ENCODE results near the gene CYP8B1. TPM values are rescaled to one million over a fixed set of nuclear protein-coding genes. Genes with fewer than 3 reads are reported as not detected.

Gene CYP8B1
- total and polyA plus RNA-seq, 2 donors = 0.02 TPM; not detected in 1

GRCh38 chr3:42864321-42864950, 11.2 kb downstream of the CYP8B1 start:
- 96% methylated on average over 15 of the region's 15 CpGs for WGBS
- H3K4me1 ChIP-seq (ENCODE audit: control insufficient read depth in 2 of 2, insufficient read depth in 2 of 2, low read length in 2 of 2) = no peaks in the 10 kb centered on the region
- no peaks in the 10 kb centered on the region for H3K36me3 ChIP-seq (ENCODE audit: control insufficient read depth in 2 of 2, insufficient read depth in 2 of 2, low read length in 1 of 2)
- H3K4me3 ChIP-seq (ENCODE audit: low read length in 2 of 2) = no peak overlapping the region
- no peaks in the 10 kb centered on the region for H3K27me3 ChIP-seq (ENCODE audit: control insufficient read depth in 2 of 2, insufficient read depth in 1 of 2, low read length in 1 of 2)
- H3K27ac ChIP-seq (ENCODE audit: low read depth in 1 of 2, low read length in 1 of 2) = no peak overlapping the region
- DNase-seq (ENCODE audit: low read depth in 6 of 9, low spot score in 9 of 9) = no peak
- no peaks in the 10 kb centered on the region for H3K9me3 ChIP-seq (ENCODE audit: control insufficient read depth in 2 of 2, insufficient read depth in 1 of 2, low read length in 1 of 2)

GRCh38 chr3:42856544-42856943, 19.1 kb downstream of the CYP8B1 start:
- no peaks in the 10 kb centered on the region for H3K36me3 ChIP-seq (ENCODE audit: control insufficient read depth in 2 of 2, insufficient read depth in 2 of 2, low read length in 1 of 2)
- no peak for DNase-seq (ENCODE audit: low read depth in 6 of 9, low spot score in 9 of 9)
- no peaks in the 10 kb centered on the region for H3K27me3 ChIP-seq (ENCODE audit: control insufficient read depth in 2 of 2, insufficient read depth in 1 of 2, low read length in 1 of 2)
- 95% methylated on average over 3 of the region's 3 CpGs for WGBS
- H3K4me1 ChIP-seq (ENCODE audit: control insufficient read depth in 2 of 2, insufficient read depth in 2 of 2, low read length in 2 of 2) = no peaks in the 10 kb centered on the region
- no peak overlapping the region for H3K27ac ChIP-seq (ENCODE audit: low read depth in 1 of 2, low read length in 1 of 2)
- H3K4me3 ChIP-seq (ENCODE audit: low read length in 2 of 2) = no peak overlapping the region
- H3K9me3 ChIP-seq (ENCODE audit: control insufficient read depth in 2 of 2, insufficient read depth in 1 of 2, low read length in 1 of 2) = no peaks in the 10 kb centered on the region

GRCh38 chr3:42855547-42856380, 19.9 kb downstream of the CYP8B1 start:
- no peak for DNase-seq (ENCODE audit: low read depth in 6 of 9, low spot score in 9 of 9)
- H3K36me3 ChIP-seq (ENCODE audit: control insufficient read depth in 2 of 2, insufficient read depth in 2 of 2, low read length in 1 of 2) = no peaks in the 10 kb centered on the region
- WGBS = 89% methylated on average over 4 of the region's 4 CpGs
- H3K9me3 ChIP-seq (ENCODE audit: control insufficient read depth in 2 of 2, insufficient read depth in 1 of 2, low read length in 1 of 2) = no peaks in the 10 kb centered on the region
- H3K4me3 ChIP-seq (ENCODE audit: low read length in 2 of 2) = no peak overlapping the region
- H3K4me1 ChIP-seq (ENCODE audit: control insufficient read depth in 2 of 2, insufficient read depth in 2 of 2, low read length in 2 of 2) = no peaks in the 10 kb centered on the region
- H3K27me3 ChIP-seq (ENCODE audit: control insufficient read depth in 2 of 2, insufficient read depth in 1 of 2, low read length in 1 of 2) = no peaks in the 10 kb centered on the region
- H3K27ac ChIP-seq (ENCODE audit: low read depth in 1 of 2, low read length in 1 of 2) = no peak overlapping the region

- no peaks in the 10 kb centered on the region for H3K9me3 ChIP-seq (ENCODE audit: control insufficient read depth in 2 of 2, insufficient read depth in 1 of 2, low read length in 1 of 2)
- H3K4me3 ChIP-seq (ENCODE audit: low read length in 2 of 2) = no peak overlapping the region
- no peak overlapping the region for H3K27ac ChIP-seq (ENCODE audit: low read depth in 1 of 2, low read length in 1 of 2)
- no peaks in the 10 kb centered on the region for H3K36me3 ChIP-seq (ENCODE audit: control insufficient read depth in 2 of 2, insufficient read depth in 2 of 2, low read length in 1 of 2)
- no peaks in the 10 kb centered on the region for H3K4me1 ChIP-seq (ENCODE audit: control insufficient read depth in 2 of 2, insufficient read depth in 2 of 2, low read length in 2 of 2)
- H3K27me3 ChIP-seq (ENCODE audit: control insufficient read depth in 2 of 2, insufficient read depth in 1 of 2, low read length in 1 of 2) = no peaks in the 10 kb centered on the region
- no peak for DNase-seq (ENCODE audit: low read depth in 6 of 9, low spot score in 9 of 9)
These were observed 20.5 kb downstream of the CYP8B1 start for GRCh38 chr3:42855219-42855546.

GRCh38 chr3:42853739-42854302, 21.9 kb downstream of the CYP8B1 start:
- Histone ChIP-seq H3K4me1 (ENCODE audit: control insufficient read depth in 2 of 2, insufficient read depth in 2 of 2, low read length in 2 of 2) (no peaks in the 10 kb centered on the region), H3K4me3 (ENCODE audit: low read length in 2 of 2) (no peak overlapping the region), H3K27ac (ENCODE audit: low read depth in 1 of 2, low read length in 1 of 2) (no peak overlapping the region), H3K27me3 (ENCODE audit: control insufficient read depth in 2 of 2, insufficient read depth in 1 of 2, low read length in 1 of 2) (no peaks in the 10 kb centered on the region), H3K9me3 (ENCODE audit: control insufficient read depth in 2 of 2, insufficient read depth in 1 of 2, low read length in 1 of 2) (no peaks in the 10 kb centered on the region), H3K36me3 (ENCODE audit: control insufficient read depth in 2 of 2, insufficient read depth in 2 of 2, low read length in 1 of 2) (no peaks in the 10 kb centered on the region)
- 94% methylated on average over 4 of the region's 4 CpGs for WGBS
- DNase-seq (ENCODE audit: low read depth in 6 of 9, low spot score in 9 of 9) = no peak

GRCh38 chr3:42853056-42853455, 22.6 kb downstream of the CYP8B1 start:
- Histone ChIP-seq H3K9me3 (ENCODE audit: control insufficient read depth in 2 of 2, insufficient read depth in 1 of 2, low read length in 1 of 2) (no peaks in the 10 kb centered on the region), H3K4me1 (ENCODE audit: control insufficient read depth in 2 of 2, insufficient read depth in 2 of 2, low read length in 2 of 2) (no peaks in the 10 kb centered on the region), H3K27ac (ENCODE audit: low read depth in 1 of 2, low read length in 1 of 2) (no peak overlapping the region), H3K4me3 (ENCODE audit: low read length in 2 of 2) (no peak overlapping the region), H3K36me3 (ENCODE audit: control insufficient read depth in 2 of 2, insufficient read depth in 2 of 2, low read length in 1 of 2) (no peaks in the 10 kb centered on the region), H3K27me3 (ENCODE audit: control insufficient read depth in 2 of 2, insufficient read depth in 1 of 2, low read length in 1 of 2) (no peaks in the 10 kb centered on the region)
- no peak for DNase-seq (ENCODE audit: low read depth in 6 of 9, low spot score in 9 of 9)
- 92% methylated on average over 1 of the region's 1 CpG for WGBS

- Histone ChIP-seq H3K9me3 (ENCODE audit: control insufficient read depth in 2 of 2, insufficient read depth in 1 of 2, low read length in 1 of 2) (no peaks in the 10 kb centered on the region), H3K4me1 (ENCODE audit: control insufficient read depth in 2 of 2, insufficient read depth in 2 of 2, low read length in 2 of 2) (no peaks in the 10 kb centered on the region), H3K4me3 (ENCODE audit: low read length in 2 of 2) (no peak overlapping the region), H3K36me3 (ENCODE audit: control insufficient read depth in 2 of 2, insufficient read depth in 2 of 2, low read length in 1 of 2) (no peaks in the 10 kb centered on the region), H3K27me3 (ENCODE audit: control insufficient read depth in 2 of 2, insufficient read depth in 1 of 2, low read length in 1 of 2) (no peaks in the 10 kb centered on the region), H3K27ac (ENCODE audit: low read depth in 1 of 2, low read length in 1 of 2) (no peak overlapping the region)
- DNase-seq (ENCODE audit: low read depth in 6 of 9, low spot score in 9 of 9) = no peak
- 68% methylated on average over 2 of the region's 2 CpGs for WGBS
These were observed 23.2 kb downstream of the CYP8B1 start for GRCh38 chr3:42852441-42852840.

- no peak overlapping the region for H3K4me3 ChIP-seq (ENCODE audit: low read length in 2 of 2)
- WGBS = 97% methylated on average over 6 of the region's 6 CpGs
- H3K4me1 ChIP-seq (ENCODE audit: control insufficient read depth in 2 of 2, insufficient read depth in 2 of 2, low read length in 2 of 2) = peaks cover 0 to 4% of the 10 kb centered on the region in 2 donors
- no peaks in the 10 kb centered on the region for H3K9me3 ChIP-seq (ENCODE audit: control insufficient read depth in 2 of 2, insufficient read depth in 1 of 2, low read length in 1 of 2)
- no peaks in the 10 kb centered on the region for H3K27me3 ChIP-seq (ENCODE audit: control insufficient read depth in 2 of 2, insufficient read depth in 1 of 2, low read length in 1 of 2)
- H3K36me3 ChIP-seq (ENCODE audit: control insufficient read depth in 2 of 2, insufficient read depth in 2 of 2, low read length in 1 of 2) = no peaks in the 10 kb centered on the region
- no peak overlapping the region for H3K27ac ChIP-seq (ENCODE audit: low read depth in 1 of 2, low read length in 1 of 2)
- DNase-seq (ENCODE audit: low read depth in 6 of 9, low spot score in 9 of 9) = no peak
These were observed 24.3 kb downstream of the CYP8B1 start for GRCh38 chr3:42851228-42851834.

GRCh38 chr3:42850263-42850662, 25.4 kb downstream of the CYP8B1 start:
- no peak overlapping the region for H3K4me3 ChIP-seq (ENCODE audit: low read length in 2 of 2)
- no peak for DNase-seq (ENCODE audit: low read depth in 6 of 9, low spot score in 9 of 9)
- peaks cover 0 to 4% of the 10 kb centered on the region in 2 donors for H3K4me1 ChIP-seq (ENCODE audit: control insufficient read depth in 2 of 2, insufficient read depth in 2 of 2, low read length in 2 of 2)
- no peaks in the 10 kb centered on the region for H3K27me3 ChIP-seq (ENCODE audit: control insufficient read depth in 2 of 2, insufficient read depth in 1 of 2, low read length in 1 of 2)
- no peaks in the 10 kb centered on the region for H3K9me3 ChIP-seq (ENCODE audit: control insufficient read depth in 2 of 2, insufficient read depth in 1 of 2, low read length in 1 of 2)
- no peak overlapping the region for H3K27ac ChIP-seq (ENCODE audit: low read depth in 1 of 2, low read length in 1 of 2)
- WGBS = 97% methylated on average over 3 of the region's 3 CpGs
- no peaks in the 10 kb centered on the region for H3K36me3 ChIP-seq (ENCODE audit: control insufficient read depth in 2 of 2, insufficient read depth in 2 of 2, low read length in 1 of 2)
